Ammon's horn (tissue), 1 donor: Measurements from ENCODE around the gene LRCH1.
A peak's percentile ranks its signal among the peaks of the same experiment; 100 is the strongest.

Experiments used
- DNase-seq: peaks from one replicate; pipeline ENCODE4 v3.0.0-alpha.2; 2016; ENCODE audit warnings: low spot score

LRCH1 gene

DNA sequence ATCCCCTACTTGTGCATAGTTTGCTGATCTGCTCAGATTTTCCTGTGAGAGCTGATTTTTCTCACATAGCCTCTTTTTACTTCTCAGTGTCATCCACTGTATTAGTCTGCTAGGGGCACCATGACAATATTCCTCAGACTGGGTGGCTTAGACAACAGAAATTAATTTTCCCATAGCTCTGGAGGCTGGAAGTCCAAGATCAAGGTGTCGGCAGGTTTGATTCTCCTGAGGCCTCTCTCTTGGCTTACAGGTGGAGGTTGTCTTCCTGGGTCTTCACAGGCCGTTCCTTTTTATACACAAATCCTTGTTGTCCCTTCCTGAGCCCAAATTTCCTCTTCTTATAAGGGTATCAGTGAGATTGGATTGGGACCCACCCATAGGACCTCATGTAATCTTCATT lies 9.2 kb downstream of the LRCH1 start:
- no peak for DNase-seq

- no peak for DNase-seq
Observed at GRCh38 chr13:46562581-46562980, 9.6 kb downstream of the LRCH1 start.

GRCh38 chr13:46565808-46566750 lies 13.1 kb downstream of the LRCH1 start:
- peak; percentile 32 for DNase-seq

- no peak for DNase-seq
Observed at GRCh38 chr13:46567671-46568070, 14.7 kb downstream of the LRCH1 start.

- DNase-seq = no peak
Observed at GRCh38 chr13:46569456-46569855, 16.5 kb downstream of the LRCH1 start.

GRCh38 chr13:46570273-46570672 lies 17.3 kb downstream of the LRCH1 start:
- no peak for DNase-seq

GRCh38 chr13:46571189-46571908 lies 18.4 kb downstream of the LRCH1 start:
- peak; percentile 57 for DNase-seq

GRCh38 chr13:46571909-46572595 lies 19.1 kb downstream of the LRCH1 start:
- DNase-seq = no peak

DNA sequence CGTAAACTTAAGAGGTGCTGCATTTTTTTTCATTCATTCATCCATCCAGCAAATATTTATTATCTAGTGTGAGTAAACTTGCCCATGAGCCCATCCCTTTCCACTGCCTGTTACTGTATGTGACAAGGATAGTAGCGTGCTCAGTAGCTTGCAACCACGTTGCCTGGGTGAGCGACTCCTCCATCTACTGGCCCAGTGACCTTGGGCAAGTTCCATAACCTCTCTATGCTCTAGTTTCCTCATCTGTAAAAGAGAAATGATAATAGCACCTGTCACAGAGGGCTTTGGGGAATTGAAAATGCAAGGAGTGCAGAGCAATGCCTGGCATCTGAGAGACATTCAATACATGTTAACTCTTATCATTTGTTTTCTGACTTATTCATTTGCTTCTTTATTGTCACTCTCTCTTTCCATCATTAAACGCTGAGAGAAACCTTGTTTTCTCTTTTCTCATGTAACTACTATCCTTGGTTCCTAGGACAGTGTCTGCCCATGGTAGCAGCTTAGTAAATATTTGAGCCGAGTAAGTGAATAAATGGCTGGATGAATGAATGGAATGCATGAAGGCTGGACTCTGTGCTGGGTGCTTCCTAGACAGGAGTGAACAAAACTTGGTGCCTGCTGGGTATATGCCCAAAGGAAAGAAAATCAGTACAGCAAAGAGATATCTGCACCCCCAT lies 19.9 kb downstream of the LRCH1 start:
- DNase-seq = no peak

DNA sequence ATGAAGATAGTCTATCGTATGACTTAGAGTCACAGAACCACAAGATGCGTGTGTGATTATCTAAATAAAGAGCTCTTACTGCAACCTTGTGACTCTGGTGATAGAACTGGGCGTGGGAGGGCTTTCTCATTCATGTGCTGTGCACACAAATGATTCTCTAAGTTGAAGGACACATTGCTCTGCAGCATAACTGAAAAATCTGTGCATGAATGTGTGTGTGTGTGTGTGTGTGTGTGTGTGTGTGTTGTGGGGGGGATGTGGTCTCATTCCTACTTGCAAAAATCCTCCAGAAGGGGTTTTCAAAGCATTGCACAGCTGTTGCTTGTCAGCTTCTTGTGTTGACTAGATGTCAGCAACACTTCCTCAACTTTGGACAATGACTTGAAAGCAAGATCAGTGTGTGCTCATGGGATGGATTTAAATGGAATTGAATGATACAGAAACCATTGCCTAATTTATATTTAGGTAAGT lies 22.4 kb downstream of the LRCH1 start:
- DNase-seq = no peak

GRCh38 chr13:46575818-46576221 lies 22.9 kb downstream of the LRCH1 start:
- no peak for DNase-seq

DNA sequence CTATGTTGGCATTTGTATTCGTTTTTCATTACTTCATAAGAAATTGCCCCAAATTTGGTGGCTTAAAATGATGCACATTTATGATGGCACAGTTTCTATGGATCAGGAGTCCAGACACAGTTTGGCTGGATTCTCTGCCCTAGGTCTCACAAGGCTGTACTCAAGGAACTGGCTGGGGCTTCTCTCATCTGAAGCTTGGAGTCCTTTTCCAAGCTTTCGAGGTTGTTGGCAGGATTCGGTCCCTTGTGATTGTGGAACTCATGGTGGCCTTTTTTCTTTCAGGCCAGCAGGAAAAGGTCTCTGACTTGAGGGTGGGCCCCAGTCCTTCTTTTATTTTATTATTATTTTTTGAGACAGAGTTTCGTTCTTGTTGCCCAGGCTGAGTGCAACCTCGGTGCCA lies 23.8 kb downstream of the LRCH1 start:
- no peak for DNase-seq

DNA sequence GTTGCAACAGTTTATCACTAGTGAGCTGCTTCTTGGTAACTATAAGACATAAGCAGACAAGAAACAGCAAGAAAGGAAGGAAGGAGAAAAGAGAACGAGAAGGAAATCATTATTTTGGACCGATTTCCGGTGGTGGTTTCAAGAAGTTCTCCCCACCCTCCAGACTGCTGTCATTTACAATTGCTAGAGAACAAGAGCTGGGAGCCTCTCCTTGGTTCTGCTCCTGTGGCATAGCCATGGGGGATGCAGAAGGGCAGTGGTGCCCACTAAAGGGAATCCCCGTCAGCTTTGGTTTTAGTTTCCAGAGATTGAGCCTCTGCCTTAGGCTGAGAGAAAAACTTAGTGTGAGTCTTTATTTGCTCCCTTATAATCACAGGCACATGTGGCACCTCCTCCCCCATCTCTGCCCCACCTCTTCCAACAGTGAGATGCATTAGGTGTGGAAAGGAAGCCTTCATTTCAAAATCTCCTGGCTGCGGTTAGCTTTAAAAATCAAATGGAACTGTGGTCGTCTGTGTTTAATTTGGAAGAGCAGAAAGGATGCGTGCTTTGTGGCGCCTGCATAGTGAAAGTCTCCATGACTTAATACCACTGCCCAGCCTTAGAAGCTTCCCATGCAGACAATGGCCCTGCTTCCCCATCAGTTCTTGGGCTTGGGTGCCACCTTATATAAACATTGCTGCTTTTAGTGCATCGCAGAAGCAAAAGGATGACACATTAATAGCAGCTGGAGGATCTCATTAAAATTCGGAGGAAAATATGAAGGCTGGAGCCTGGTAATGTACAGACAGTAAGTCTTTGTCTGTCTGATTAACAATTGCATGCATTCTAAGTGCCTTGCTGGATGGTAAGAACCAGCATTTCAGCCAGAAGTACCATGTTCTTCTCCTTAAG lies 25.0 kb downstream of the LRCH1 start:
- peak; percentile 27 for DNase-seq

GRCh38 chr13:46578590-46578975 lies 25.6 kb downstream of the LRCH1 start:
- no peak for DNase-seq

DNA sequence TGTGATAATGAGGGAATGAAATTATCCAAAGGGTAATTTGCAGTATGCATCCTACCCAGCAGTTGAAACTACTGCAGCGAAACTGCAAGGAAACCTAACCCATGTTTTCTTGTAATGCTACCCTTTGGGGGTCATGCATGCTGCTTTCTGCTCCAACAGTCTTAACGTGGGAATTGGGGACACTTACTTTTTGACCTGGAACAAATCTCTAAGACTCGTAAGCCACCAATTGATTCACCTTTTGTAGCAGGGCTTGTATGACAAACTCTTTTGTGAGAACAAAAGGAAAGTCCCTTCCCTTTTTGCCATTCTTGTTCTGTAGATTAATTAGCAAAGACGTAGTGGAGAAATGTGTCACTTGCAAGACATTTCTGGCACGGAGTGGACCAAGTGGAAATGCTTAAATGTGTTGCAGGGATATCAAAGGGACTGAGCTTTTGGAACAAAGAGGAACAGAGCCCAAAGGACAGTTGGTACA lies 27.4 kb downstream of the LRCH1 start:
- DNase-seq = no peak

- no peak for DNase-seq
Observed at GRCh38 chr13:46582190-46582589, 29.2 kb downstream of the LRCH1 start.

DNA sequence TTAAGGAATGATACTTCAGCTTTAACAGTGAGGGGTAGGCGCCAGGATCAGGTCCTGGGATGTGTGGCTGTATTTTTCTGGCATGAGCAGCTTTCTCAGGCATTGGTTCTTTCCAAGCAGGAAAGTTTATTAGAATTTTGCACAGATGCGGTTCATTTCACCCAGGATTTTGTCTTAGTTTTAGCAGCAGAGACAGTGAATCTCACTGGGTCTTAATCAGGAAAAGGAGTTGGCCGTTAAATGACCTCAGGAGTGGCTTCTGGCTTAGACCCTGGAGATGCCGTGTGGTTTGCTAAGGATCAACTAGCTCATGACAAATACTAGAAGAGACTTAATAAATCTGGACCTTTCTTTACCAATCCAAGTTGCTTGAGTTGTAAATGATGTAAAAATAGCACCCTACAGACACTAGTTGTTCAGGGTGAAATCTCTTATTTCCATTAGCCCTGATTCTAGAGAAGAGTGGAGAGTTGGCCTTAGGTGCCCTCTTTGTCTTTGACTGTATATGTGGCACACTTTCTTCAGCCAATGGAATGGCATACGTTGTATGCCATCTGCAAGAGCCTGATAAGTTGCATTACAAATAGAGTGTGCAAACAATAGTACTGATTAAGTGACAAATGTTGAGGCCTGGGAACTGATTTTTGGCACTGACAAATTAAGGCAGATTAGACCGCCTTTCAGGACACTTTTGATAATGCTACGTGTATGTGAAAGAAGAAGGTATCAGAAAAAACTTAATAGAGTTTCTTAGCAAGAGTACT lies 34.0 kb downstream of the LRCH1 start:
- no peak for DNase-seq

GRCh38 chr13:46587807-46588418 lies 34.9 kb downstream of the LRCH1 start:
- DNase-seq = no peak

GRCh38 chr13:46592385-46592784 lies 39.4 kb downstream of the LRCH1 start:
- no peak for DNase-seq

GRCh38 chr13:46593398-46593797 lies 40.4 kb downstream of the LRCH1 start:
- DNase-seq = no peak
